Measurements from ENCODE around the gene TMEM108.
"Not testable (repeated sequence)": the region's sequence is repeated elsewhere in the genome, so short reads cannot be mapped to it uniquely, and the experiment has no call there.

The TMEM108 gene

GRCh38 chr3:133038089-133038730, at the start of gene TMEM108:
Gene TMEM108 (plus strand): TSS chr3:133038391.
- peak; percentile 25 to 28 for DNase-seq (ENCODE audit: low read depth in 2 of 2)

GRCh38 chr3:132995971-132996370, 42.2 kb upstream of the TMEM108 start:
- DNase-seq (ENCODE audit: low read depth in 2 of 2) = no peak

- DNase-seq (ENCODE audit: low read depth in 2 of 2) = no peak
Observed at GRCh38 chr3:132997404-132998185, 40.6 kb upstream of the TMEM108 start.

- not testable (repeated sequence) for DNase-seq (ENCODE audit: low read depth in 2 of 2)
Observed at GRCh38 chr3:133005032-133005431, 33.2 kb upstream of the TMEM108 start.

GRCh38 chr3:133007601-133008000, 30.6 kb upstream of the TMEM108 start:
- DNase-seq (ENCODE audit: low read depth in 2 of 2) = no peak

- DNase-seq (ENCODE audit: low read depth in 2 of 2) = no peak
Observed at GRCh38 chr3:133014325-133014724, 23.9 kb upstream of the TMEM108 start.

- not testable (repeated sequence) for DNase-seq (ENCODE audit: low read depth in 2 of 2)
Observed at GRCh38 chr3:133015573-133015972, 22.6 kb upstream of the TMEM108 start.

GRCh38 chr3:133016838-133017309, 21.3 kb upstream of the TMEM108 start:
- DNase-seq (ENCODE audit: low read depth in 2 of 2) = no peak

GRCh38 chr3:133018921-133019320, 19.3 kb upstream of the TMEM108 start:
- no peak for DNase-seq (ENCODE audit: low read depth in 2 of 2)

GRCh38 chr3:133021206-133021605, 17.0 kb upstream of the TMEM108 start:
- no peak for DNase-seq (ENCODE audit: low read depth in 2 of 2)

GRCh38 chr3:133023362-133023761, 14.8 kb upstream of the TMEM108 start:
- DNase-seq (ENCODE audit: low read depth in 2 of 2) = no peak

GRCh38 chr3:133025546-133025945, 12.6 kb upstream of the TMEM108 start:
- DNase-seq (ENCODE audit: low read depth in 2 of 2) = no peak

GRCh38 chr3:133032301-133032700, 5.9 kb upstream of the TMEM108 start:
- DNase-seq (ENCODE audit: low read depth in 2 of 2) = no peak

- no peak for DNase-seq (ENCODE audit: low read depth in 2 of 2)
Observed at GRCh38 chr3:133037436-133037835, 755 bp upstream of the TMEM108 start.

- DNase-seq (ENCODE audit: low read depth in 2 of 2) = no peak
Observed at GRCh38 chr3:133038731-133039375, 662 bp downstream of the TMEM108 start.

GRCh38 chr3:133040696-133041523, 2.7 kb downstream of the TMEM108 start:
- peak in 1 of 2 donors; percentile 6 for DNase-seq (ENCODE audit: low read depth in 2 of 2)

- no peak for DNase-seq (ENCODE audit: low read depth in 2 of 2)
Observed at GRCh38 chr3:133041524-133041829, 3.3 kb downstream of the TMEM108 start.

GRCh38 chr3:133042778-133043177, 4.6 kb downstream of the TMEM108 start:
- no peak for DNase-seq (ENCODE audit: low read depth in 2 of 2)

- DNase-seq (ENCODE audit: low read depth in 2 of 2) = no peak
Observed at GRCh38 chr3:133047980-133048379, 9.8 kb downstream of the TMEM108 start.

GRCh38 chr3:133049491-133049890, 11.3 kb downstream of the TMEM108 start:
- no peak for DNase-seq (ENCODE audit: low read depth in 2 of 2)

GRCh38 chr3:133050891-133051290, 12.7 kb downstream of the TMEM108 start:
- no peak for DNase-seq (ENCODE audit: low read depth in 2 of 2)

GRCh38 chr3:133053532-133053931, 15.3 kb downstream of the TMEM108 start:
- DNase-seq (ENCODE audit: low read depth in 2 of 2) = no peak
